Subcutaneous abdominal adipose tissue (tissue), 5 donors: ENCODE measurements around the gene HIRIP3.

Source experiments
- H3K27ac ChIP-seq: one replicate; pipeline ENCODE4 v1.7.0; 2013; ENCODE audit warnings: low read depth, mild to moderate bottlenecking, inconsistent platforms, low read length, moderate library complexity
- H3K27me3 ChIP-seq, 5 donors: one replicate each; pipeline ENCODE4 v1.7.0; 2013; ENCODE audit warnings: low read length in 5 of 5, inconsistent platforms in 1 of 5; ENCODE audit not compliant: control insufficient read depth in 5 of 5, insufficient read depth in 4 of 5
- H3K36me3 ChIP-seq, 5 donors: one replicate each; pipeline ENCODE4 v1.7.0; 2013; ENCODE audit warnings: low read length in 5 of 5; ENCODE audit not compliant: control insufficient read depth in 5 of 5, insufficient read depth in 5 of 5
- H3K4me1 ChIP-seq, 5 donors: one replicate each; pipeline ENCODE4 v1.7.0; 2013; ENCODE audit warnings: low read length in 5 of 5, mild to moderate bottlenecking in 3 of 5, moderate library complexity in 1 of 5; ENCODE audit not compliant: control insufficient read depth in 5 of 5, insufficient read depth in 5 of 5
- H3K4me3 ChIP-seq, 5 donors: one replicate each; pipeline ENCODE4 v1.7.0; 2013; ENCODE audit warnings: low read length in 5 of 5, low read depth in 1 of 5
- H3K9ac ChIP-seq, 5 donors: one replicate each; pipeline ENCODE4 v1.7.0; 2013; ENCODE audit warnings: low read length in 5 of 5, mild to moderate bottlenecking in 4 of 5, moderate library complexity in 3 of 5
- H3K9me3 ChIP-seq, 5 donors: one replicate each; pipeline ENCODE4 v1.7.0; 2013; ENCODE audit warnings: low read length in 5 of 5; ENCODE audit not compliant: control insufficient read depth in 5 of 5
- donor health status: healthy.
- donor health status: healthy.
- donor health status: healthy.
- donor health status: healthy.
- donor health status: healthy.

Gene HIRIP3

GRCh38 chr16:29984764-29985147 lies 10.7 kb downstream of the HIRIP3 start:
- H3K36me3 ChIP-seq: peaks cover 16 to 100% (median 99%) of the 10 kb centered on the region in 5 donors
- H3K27me3 ChIP-seq: no peaks in the 10 kb centered on the region
- H3K27ac ChIP-seq: no peak overlapping the region
- no peaks in the 10 kb centered on the region for H3K9me3 ChIP-seq
- H3K4me1 ChIP-seq: peaks cover 0 to 30% (median 6%) of the 10 kb centered on the region in 5 donors
- no peak overlapping the region for H3K4me3 ChIP-seq
- H3K9ac ChIP-seq: no peak overlapping the region

GRCh38 chr16:29984137-29984763 lies 11.2 kb downstream of the HIRIP3 start:
- Histone ChIP-seq H3K27ac (no peak overlapping the region), H3K9ac (no peak overlapping the region), H3K4me3 (no peak overlapping the region), H3K27me3 (no peaks in the 10 kb centered on the region), H3K4me1 (peaks cover 0 to 35% (median 6%) of the 10 kb centered on the region in 5 donors), H3K9me3 (no peaks in the 10 kb centered on the region), H3K36me3 (peaks cover 18 to 100% (median 99%) of the 10 kb centered on the region in 5 donors)

- Histone ChIP-seq H3K9me3 (no peaks in the 10 kb centered on the region), H3K36me3 (peaks cover 18 to 100% (median 99%) of the 10 kb centered on the region in 5 donors), H3K27me3 (no peaks in the 10 kb centered on the region), H3K4me3 (no peak overlapping the region), H3K9ac (no peak overlapping the region), H3K4me1 (peaks cover 0 to 42% (median 6%) of the 10 kb centered on the region in 5 donors), H3K27ac (no peak overlapping the region)
These were observed 11.8 kb downstream of the HIRIP3 start for GRCh38 chr16:29983420-29984136.

GRCh38 chr16:29982560-29983419 lies 12.6 kb downstream of the HIRIP3 start:
- Histone ChIP-seq H3K27ac (peak overlapping the region; percentile 9), H3K9ac (no peak overlapping the region), H3K27me3 (no peaks in the 10 kb centered on the region), H3K4me1 (peaks cover 0 to 50% (median 6%) of the 10 kb centered on the region in 5 donors), H3K4me3 (no peak overlapping the region), H3K36me3 (peaks cover 18 to 100% (median 99%) of the 10 kb centered on the region in 5 donors), H3K9me3 (no peaks in the 10 kb centered on the region)

GRCh38 chr16:29978564-29979270 lies 16.7 kb downstream of the HIRIP3 start:
- Histone ChIP-seq H3K4me3 (peak overlapping the region in 4 of 5 donors; percentile 7 to 98 (median 88)), H3K36me3 (peaks cover 15 to 64% (median 59%) of the 10 kb centered on the region in 5 donors), H3K9me3 (no peaks in the 10 kb centered on the region), H3K4me1 (peaks cover 17 to 85% (median 35%) of the 10 kb centered on the region in 5 donors), H3K27me3 (no peaks in the 10 kb centered on the region), H3K27ac (peak overlapping the region; percentile 71), H3K9ac (peak overlapping the region in 3 of 5 donors; percentile 10 to 86 (median 14))

- H3K9me3 ChIP-seq: no peaks in the 10 kb centered on the region
- H3K9ac ChIP-seq: peak overlapping the region in 1 of 5 donors; percentile 86
- H3K4me3 ChIP-seq: peak overlapping the region in 4 of 5 donors; percentile 7 to 98 (median 88)
- peaks cover 17 to 88% (median 38%) of the 10 kb centered on the region in 5 donors for H3K4me1 ChIP-seq
- no peaks in the 10 kb centered on the region for H3K27me3 ChIP-seq
- peaks cover 15 to 57% (median 53%) of the 10 kb centered on the region in 5 donors for H3K36me3 ChIP-seq
- peak overlapping the region; percentile 71 for H3K27ac ChIP-seq
These were observed 17.3 kb downstream of the HIRIP3 start for GRCh38 chr16:29978081-29978480.

GRCh38 chr16:29977063-29977825 lies 18.2 kb downstream of the HIRIP3 start:
- Histone ChIP-seq H3K36me3 (peaks cover 15 to 53% (median 45%) of the 10 kb centered on the region in 5 donors), H3K4me1 (peaks cover 17 to 83% (median 39%) of the 10 kb centered on the region in 5 donors), H3K9me3 (no peaks in the 10 kb centered on the region), H3K27me3 (no peaks in the 10 kb centered on the region), H3K27ac (peak overlapping the region; percentile 71), H3K9ac (peak overlapping the region; percentile 3 to 87 (median 41)), H3K4me3 (peak overlapping the region in 4 of 5 donors; percentile 86 to 98 (median 88))

GRCh38 chr16:29975811-29976511 lies 19.5 kb downstream of the HIRIP3 start:
- peaks cover 11 to 45% (median 35%) of the 10 kb centered on the region in 5 donors for H3K36me3 ChIP-seq
- H3K9me3 ChIP-seq: no peaks in the 10 kb centered on the region
- H3K9ac ChIP-seq: peak overlapping the region; percentile 21 to 93 (median 87)
- peak overlapping the region; percentile 69 for H3K27ac ChIP-seq
- H3K27me3 ChIP-seq: no peaks in the 10 kb centered on the region
- peak overlapping the region; percentile 39 to 98 (median 87) for H3K4me3 ChIP-seq
- H3K4me1 ChIP-seq: peaks cover 15 to 71% (median 39%) of the 10 kb centered on the region in 5 donors
